NCI-H187 treated with DMSO at 0.1 percent for 48 hours (cell line): Measurements from ENCODE around the gene FLVCR2.
"Not testable (repeated sequence)": the region's sequence is repeated elsewhere in the genome, so short reads cannot be mapped to it uniquely, and the experiment has no call there.

Experiments used
- DNase-seq: peaks from one replicate; lab custom pipeline; 2025; lab: John Stamatoyannopoulos, UW

The FLVCR2 gene

DNA sequence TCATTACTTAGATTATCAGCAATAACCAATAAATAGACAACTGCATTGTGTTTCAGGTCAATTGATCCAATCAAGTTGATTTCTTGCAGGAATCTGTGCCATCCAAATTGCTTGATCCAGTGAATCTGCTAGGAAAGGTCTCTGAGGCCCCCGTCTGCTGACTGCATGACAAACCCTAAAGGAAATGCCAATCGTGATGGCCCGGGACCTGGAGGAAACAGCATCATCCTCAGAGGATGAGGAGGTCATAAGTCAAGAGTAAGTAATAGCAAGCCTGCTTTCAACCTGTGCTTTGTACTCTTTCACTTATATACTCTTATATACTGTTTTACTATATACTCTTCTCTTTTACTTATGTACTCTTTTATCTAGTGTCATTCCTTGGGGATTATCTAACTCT, 84.5 kb downstream of the FLVCR2 start:
- no peak for DNase-seq

DNA sequence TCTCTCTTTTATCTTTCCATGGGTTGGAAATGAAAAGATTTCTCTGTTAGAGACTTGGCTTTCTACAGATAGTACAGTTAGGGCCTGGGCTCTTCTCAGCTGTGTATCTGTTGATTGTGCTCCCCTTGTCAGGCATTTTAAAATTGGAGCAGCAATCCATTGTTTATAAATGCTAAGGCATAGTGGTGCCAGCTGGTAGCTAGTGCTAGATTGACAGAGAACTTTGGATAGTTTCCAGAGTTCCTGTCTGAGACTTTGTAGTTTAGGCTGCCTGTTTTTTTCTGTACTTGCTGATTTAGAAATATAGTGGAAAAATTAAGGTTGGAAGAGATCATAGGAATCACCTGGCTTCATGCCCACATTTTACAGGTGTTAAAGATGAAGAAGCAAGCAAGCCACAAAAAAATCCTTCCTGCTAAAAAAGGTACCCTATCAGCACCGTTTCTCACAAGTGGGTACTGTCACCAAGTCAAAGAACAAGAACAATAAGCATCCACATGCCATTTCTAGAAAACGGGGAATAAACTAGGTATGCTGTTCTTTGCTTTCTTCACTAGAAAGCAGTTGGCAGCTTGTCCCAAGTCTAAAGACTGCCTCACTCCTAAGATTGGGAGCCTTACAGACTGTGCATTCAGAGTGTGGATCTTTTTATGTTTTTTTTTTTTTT, 88.8 kb downstream of the FLVCR2 start:
- no peak for DNase-seq

DNA sequence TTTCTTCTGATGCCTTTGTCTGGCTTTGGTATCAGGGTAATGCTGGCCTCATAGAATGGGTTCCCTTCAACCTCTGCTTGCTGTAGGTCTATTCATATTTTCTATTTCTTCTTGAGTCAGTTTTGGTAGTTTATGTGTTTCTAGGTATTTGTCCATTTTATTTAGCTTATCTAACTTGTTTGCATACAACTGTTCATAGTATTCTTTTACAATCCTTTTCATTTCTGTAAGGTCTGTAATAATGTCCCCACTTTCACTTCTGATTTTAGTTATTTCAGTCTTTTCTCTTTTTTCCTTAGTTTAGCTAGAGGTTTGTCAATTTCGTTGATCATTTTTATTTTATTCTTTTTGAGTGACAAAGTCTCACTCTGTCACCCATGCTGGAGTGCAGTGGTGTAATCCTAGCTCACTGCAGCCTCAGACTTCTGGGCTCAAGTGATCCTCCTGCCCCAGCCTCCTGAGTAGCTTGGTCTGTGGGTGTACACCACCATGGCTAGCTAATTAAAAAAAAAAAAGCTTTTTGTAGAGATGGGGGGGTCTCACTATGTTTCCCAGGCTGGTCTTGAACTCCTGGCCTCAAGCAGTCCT, 94.3 kb downstream of the FLVCR2 start:
- no peak for DNase-seq

DNA sequence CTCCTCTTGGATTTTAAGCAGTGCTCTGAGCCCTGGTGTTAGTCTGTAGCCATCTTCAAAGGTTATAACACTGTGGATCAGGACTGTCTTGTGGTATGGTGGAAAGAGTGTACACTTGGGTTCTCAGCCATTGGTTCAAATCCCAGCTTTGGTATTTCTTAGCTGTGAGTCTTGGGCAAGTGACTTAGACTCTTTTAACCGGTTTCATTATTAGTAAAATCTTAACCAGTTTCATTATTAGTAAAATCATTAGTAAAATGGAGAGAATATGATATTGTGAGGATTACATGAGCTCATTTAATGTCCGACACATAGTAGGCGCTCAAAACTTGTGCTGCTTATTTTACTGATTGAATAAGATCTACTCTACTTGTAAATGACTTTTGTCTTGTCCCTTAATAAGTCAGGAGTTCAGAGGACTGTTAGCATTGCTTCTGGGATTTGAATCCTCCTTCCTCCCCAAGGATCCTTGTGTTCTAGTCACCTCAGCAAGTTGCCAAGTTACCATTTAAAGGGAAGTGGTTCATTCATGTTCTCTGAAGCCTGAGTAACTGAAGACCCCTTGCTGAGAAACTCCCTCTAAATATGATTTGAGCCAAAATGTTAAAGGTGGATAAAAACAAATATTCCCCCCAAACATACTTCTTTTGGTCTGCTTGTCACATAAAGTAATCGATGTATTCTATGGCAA, 95.1 kb downstream of the FLVCR2 start:
- no peak for DNase-seq

DNA sequence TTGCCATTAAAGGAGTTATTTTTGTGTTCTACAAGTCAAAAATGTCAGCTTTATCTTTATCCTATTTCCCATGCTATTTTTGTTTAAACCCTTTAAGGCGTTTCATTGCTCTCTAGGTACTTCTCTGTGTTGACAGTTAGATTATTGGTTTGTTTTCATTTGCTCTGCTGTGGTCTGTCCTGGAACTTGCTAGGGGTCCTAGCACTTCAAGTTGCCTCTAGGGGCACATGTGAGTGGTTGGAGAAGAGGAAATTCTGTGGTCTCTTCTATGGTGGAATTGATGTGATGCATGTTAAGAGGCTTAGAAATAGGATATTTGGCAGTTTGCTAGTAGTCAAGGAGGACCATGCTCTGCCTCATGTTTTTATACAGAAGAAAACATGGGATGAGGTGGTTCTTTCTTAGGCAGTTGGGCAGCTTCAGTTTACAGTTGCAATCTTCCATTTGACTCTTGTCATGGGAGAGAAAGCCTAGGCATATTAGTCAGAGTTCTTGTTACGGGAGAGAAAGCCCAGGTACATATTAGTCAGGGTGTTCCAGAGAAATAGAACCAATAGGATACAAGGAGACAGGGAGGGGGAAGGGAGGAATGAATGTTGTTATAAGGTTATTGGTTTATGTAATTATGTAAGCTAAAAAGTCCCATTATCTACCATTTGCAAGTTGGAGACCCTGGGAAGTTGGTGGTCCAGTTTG, 97.0 kb downstream of the FLVCR2 start:
- no peak for DNase-seq

DNA sequence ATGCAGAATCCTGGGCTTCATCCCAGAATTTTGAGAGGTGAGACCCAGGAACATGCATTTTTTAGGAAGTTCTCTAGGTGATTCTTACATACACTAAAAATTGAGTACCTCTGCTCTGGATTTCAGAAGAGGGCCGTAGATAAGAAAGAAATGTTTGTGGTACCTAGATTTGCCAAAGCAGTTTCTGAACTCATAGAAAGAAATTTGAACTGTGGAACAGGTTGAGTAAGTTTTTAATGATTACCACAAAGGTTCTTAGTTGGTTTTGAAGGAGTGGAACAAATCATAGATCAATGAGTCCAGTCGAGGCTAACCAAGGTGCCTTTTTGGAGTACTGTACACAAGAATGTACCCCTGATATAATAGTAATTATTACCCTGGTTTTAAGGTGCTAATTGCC, 107.5 kb downstream of the FLVCR2 start:
- DNase-seq, result no peak

DNA sequence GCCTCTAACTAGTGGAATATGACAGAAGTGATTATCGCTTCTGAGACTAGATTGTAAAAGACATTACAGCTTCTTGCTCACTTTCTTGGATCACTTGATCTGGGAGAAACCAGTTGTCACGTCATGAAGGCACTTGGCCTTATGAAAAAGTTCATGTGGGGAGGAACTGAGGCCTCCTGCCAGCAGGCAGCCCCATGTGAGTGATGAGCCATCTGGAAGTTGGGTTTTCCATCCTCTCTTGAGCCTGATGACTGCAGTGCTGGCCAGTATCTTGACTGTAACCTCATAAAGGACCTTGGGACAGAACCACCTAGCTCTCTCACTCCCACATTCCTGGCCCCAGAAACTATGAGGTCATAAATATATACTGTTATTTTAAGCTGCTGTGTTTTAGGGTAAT, 110.6 kb downstream of the FLVCR2 start:
- DNase-seq, result no peak

DNA sequence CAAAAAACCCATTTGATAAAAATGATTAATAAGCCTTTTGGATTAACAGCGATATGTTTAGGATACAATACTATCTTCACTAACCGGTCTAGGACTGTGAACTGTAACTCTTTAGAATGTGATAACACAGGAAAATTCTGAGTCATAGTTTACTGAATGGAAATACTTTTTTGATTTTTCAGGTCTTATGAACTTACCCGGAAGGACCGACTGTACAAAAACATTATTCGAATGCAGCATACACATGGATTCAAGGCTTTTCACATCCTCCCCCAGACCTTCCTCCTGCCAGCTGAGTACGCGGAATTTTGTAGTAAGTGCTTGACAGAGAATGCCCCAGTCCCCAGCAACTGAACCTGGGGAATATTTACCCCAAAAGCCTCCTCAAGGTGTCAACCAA, 111.6 kb downstream of the FLVCR2 start:
- DNase-seq, result no peak

DNA sequence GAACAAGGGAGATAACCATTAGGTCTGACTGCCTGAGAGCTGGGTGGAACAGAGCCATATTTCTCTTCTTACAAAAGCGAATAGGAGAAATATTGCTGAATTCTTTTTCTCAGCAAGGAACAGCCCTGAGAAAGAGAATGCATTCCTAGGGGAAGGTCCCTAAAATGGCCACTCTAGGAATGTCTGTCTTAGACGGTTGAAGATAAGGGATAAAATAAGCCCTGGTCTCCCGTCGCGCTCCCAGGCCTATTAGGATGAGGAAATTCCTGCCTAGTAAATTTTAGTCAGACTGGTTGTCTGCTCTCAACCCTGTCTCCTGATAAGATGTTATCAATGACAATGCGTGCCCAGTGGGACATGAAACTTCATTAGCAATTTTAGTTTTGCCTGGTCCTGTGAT, 116.6 kb downstream of the FLVCR2 start:
- not testable (repeated sequence) for DNase-seq

DNA sequence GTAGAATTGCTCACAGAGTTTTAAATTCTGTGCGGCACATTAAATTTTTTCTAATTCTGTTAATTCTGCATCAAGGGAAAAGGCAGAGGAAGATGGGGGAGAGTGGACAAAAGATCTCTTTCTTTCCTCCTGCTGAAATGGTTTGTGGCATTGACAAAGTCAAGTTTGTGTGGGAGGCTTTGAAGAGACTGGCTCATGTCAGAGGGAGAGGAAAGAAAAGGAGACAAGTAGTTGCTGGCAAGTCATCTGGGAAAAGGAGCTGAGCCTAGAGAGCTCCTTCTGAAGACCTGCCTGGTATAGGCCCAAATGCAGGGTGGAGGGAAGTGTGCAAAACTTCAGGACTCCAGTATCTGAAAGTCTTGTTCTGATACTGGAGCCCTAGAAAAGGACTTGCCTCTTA, 119.0 kb downstream of the FLVCR2 start:
- DNase-seq, result no peak
